NB4 (cell line): ENCODE measurements around the gene PRR14.

Experiments used
- CTCF ChIP-seq: IDR thresholded peaks from one replicate; pipeline ENCODE4 v1.5.1; 2012; ENCODE audit warnings: low read depth, low read length
- MYC ChIP-seq: IDR thresholded peaks from 2 replicates; pipeline ENCODE4 v1.6.1; 2011; ENCODE audit warnings: low read depth, low read length
- POLR2A ChIP-seq: IDR thresholded peaks from 2 replicates; pipeline ENCODE4 v1.6.1; 2011; ENCODE audit warnings: mild to moderate bottlenecking; ENCODE audit not compliant: insufficient read length; ENCODE audit errors: extremely low read depth
- TF ChIP-seq, protein P1 (sequence below): IDR thresholded peaks from 2 replicates; pipeline ENCODE4 v1.6.1; 2011; ENCODE audit warnings: low read depth, low read length

GRCh38 chr16:30637944-30638343 is 12.8 kb upstream of the PRR14 start:
- TF ChIP-seq CTCF (peak; percentile 61), POLR2A (no peak), MYC (no peak)
- TF ChIP-seq, protein P1, sequence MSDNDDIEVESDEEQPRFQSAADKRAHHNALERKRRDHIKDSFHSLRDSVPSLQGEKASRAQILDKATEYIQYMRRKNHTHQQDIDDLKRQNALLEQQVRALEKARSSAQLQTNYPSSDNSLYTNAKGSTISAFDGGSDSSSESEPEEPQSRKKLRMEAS: no peak
